Tibial artery (tissue), 4 donors: ENCODE data around the gene PRSS27.
A peak's percentile ranks its signal among the peaks of the same experiment; 100 is the strongest.

ENCODE experiments used
- DNase-seq, 2 donors: peaks; one replicate each; pipeline ENCODE4 v3.0.0-alpha.2; 2019
- H3K27ac ChIP-seq, 2 donors: fragments of 200-600 bp; sonication (generic) in 1 of 2; 1 replicate in 1 of 2; 2 replicates in 1 of 2; pipeline ENCODE4 v1.5.1; 2018 to 2019; ENCODE audit warnings: mild to moderate bottlenecking in 1 of 2
- H3K27me3 ChIP-seq, 2 donors: fragments of 200-600 bp; sonication (generic) in 1 of 2; one replicate each; pipeline versions ENCODE4 v1.5.1 to v1.6.0; 2016 to 2019
- H3K36me3 ChIP-seq, 3 donors: fragments of 200-600 bp; sonication (generic) in 2 of 3; one replicate each; pipeline ENCODE4 v1.5.1; 2016 to 2019; ENCODE audit warnings: mild to moderate bottlenecking in 2 of 3
- H3K4me1 ChIP-seq, 4 donors: fragments of 200-600 bp; sonication (generic) in 2 of 4; 1 replicate in 3 of 4; 2 replicates in 1 of 4; pipeline ENCODE4 v1.5.1; 2016 to 2019
- H3K4me3 ChIP-seq, 2 donors: fragments of 200-600 bp; sonication (generic) in 1 of 2; 1 replicate in 1 of 2; 2 replicates in 1 of 2; pipeline ENCODE4 v1.5.1; 2018 to 2019; ENCODE audit warnings: mild to moderate bottlenecking in 2 of 2
- H3K9me3 ChIP-seq, 3 donors: fragments of 200-600 bp; sonication (generic) in 1 of 3; one replicate each; pipeline ENCODE4 v1.5.1; 2016 to 2019
- CTCF ChIP-seq, 2 experiments: fragments of 200-600 bp in 1 of 2; fragments of 450-650 bp in 1 of 2; IDR thresholded peaks; one replicate each; pipeline ENCODE4 v1.5.1; 2017 to 2019; ENCODE audit warnings: antibody characterized with exemption in 2 of 2, mild to moderate bottlenecking in 1 of 2, moderate library complexity in 1 of 2
- intact Hi-C: fragments of 100-400 bp; cut with DNase I; formaldehyde crosslinking; loops from one replicate; pipeline ENCODE4 v1.15.0; 2023; ENCODE audit warnings: low total_unique reads

Gene PRSS27

GRCh38 chr16:2720719-2721633 is 952 bp upstream of the PRSS27 start:
- peak; percentile 40 to 64 for TF ChIP-seq CTCF (IDR thresholded peaks at IDR 0.05)
- DNase-seq = peak; percentile 70 to 83
- peak overlapping the region; percentile 61 to 67 for H3K4me3 ChIP-seq
- H3K27me3 ChIP-seq = peaks cover 0 to 26% of the 10 kb centered on the region in 2 donors
- no peaks in the 10 kb centered on the region for H3K9me3 ChIP-seq
- H3K27ac ChIP-seq = peak overlapping the region; percentile 50 to 55
- peaks cover 0 to 24% (median 10%) of the 10 kb centered on the region in 4 donors for H3K4me1 ChIP-seq
- no peaks in the 10 kb centered on the region for H3K36me3 ChIP-seq
- intact Hi-C loops = no loop called here

- peak in 1 of 2 donors; percentile 55 for DNase-seq
- Histone ChIP-seq H3K27ac (no peak overlapping the region), H3K4me3 (no peak overlapping the region), H3K9me3 (no peaks in the 10 kb centered on the region), H3K27me3 (peaks cover 0 to 25% of the 10 kb centered on the region in 2 donors), H3K36me3 (no peaks in the 10 kb centered on the region), H3K4me1 (peaks cover 0 to 30% (median 13%) of the 10 kb centered on the region in 4 donors)
- no peak for TF ChIP-seq CTCF (IDR thresholded peaks at IDR 0.05)
- intact Hi-C loops = no loop called here
Measured at GRCh38 chr16:2719328-2720063, 528 bp downstream of the PRSS27 start.

GRCh38 chr16:2717383-2718263 is 2.4 kb downstream of the PRSS27 start:
- no peak overlapping the region for H3K4me3 ChIP-seq
- intact Hi-C loops = no loop called here

GRCh38 chr16:2716948-2717347 is 3.1 kb downstream of the PRSS27 start:
- Histone ChIP-seq H3K4me3 (no peak overlapping the region), H3K27ac (no peak overlapping the region), H3K9me3 (no peaks in the 10 kb centered on the region), H3K36me3 (no peaks in the 10 kb centered on the region), H3K27me3 (peaks cover 0 to 20% of the 10 kb centered on the region in 2 donors), H3K4me1 (peaks cover 0 to 30% (median 13%) of the 10 kb centered on the region in 4 donors)
- DNase-seq = no peak
- TF ChIP-seq CTCF (IDR thresholded peaks at IDR 0.05) = no peak
- intact Hi-C loops = no loop called here

More at GRCh38 chr16:2717383-2718263, 2.4 kb downstream of the PRSS27 start:
- H3K27me3 ChIP-seq = peaks cover 0 to 20% of the 10 kb centered on the region in 2 donors
- peaks cover 0 to 30% (median 13%) of the 10 kb centered on the region in 4 donors for H3K4me1 ChIP-seq
- DNase-seq = no peak
- TF ChIP-seq CTCF (IDR thresholded peaks at IDR 0.05) = no peak
- no peaks in the 10 kb centered on the region for H3K9me3 ChIP-seq
- H3K36me3 ChIP-seq = no peaks in the 10 kb centered on the region
- H3K27ac ChIP-seq = no peak overlapping the region
